H1 (cell line): ENCODE results near the gene POLR3E. TPM values are rescaled to one million over a fixed set of nuclear protein-coding genes. Genes with fewer than 3 reads are reported as not detected.

Experiments
- CTCF ChIA-PET: fragments of 300-600 bp; sonication (Branson Sonifier 250); formaldehyde crosslinking; loops from one replicate; lab custom pipeline; 2021; ENCODE audit not compliant: partially characterized antibody; lab: Charles Lee
- POLR2A ChIA-PET: fragments of 300-600 bp; sonication (Branson Sonifier 250); formaldehyde crosslinking; loops from one replicate; lab custom pipeline; 2021; ENCODE audit warnings: inconsistent platforms; ENCODE audit not compliant: partially characterized antibody; lab: Charles Lee
- DNase-seq, 2 experiments: peaks; one replicate each; pipeline versions ENCODE4 v3.0.0 to v3.0.0-alpha.2; 2010 to 2022; ENCODE audit warnings: low spot score in 2 of 2, low read depth in 1 of 2, mixed read lengths in 1 of 2
- FAIRE-seq: peaks from 2 replicates; lab custom pipeline; 2011; peaks lifted over from hg19 to GRCh38; lab: Jason Lieb, UNC
- H2AFZ ChIP-seq: 2 replicates; pipeline ENCODE4 v1.8.1; 2012; ENCODE audit warnings: low read length, inconsistent platforms
- H2AK5ac ChIP-seq: 2 replicates; pipeline ENCODE4 v1.6.1; 2013; ENCODE audit warnings: low read depth, low read length
- H2BK120ac ChIP-seq: replicated peaks from 2 replicates; pipeline ENCODE3; 2013; ENCODE audit warnings: low read depth, low read length, inconsistent platforms
- H2BK12ac ChIP-seq: 2 replicates; pipeline ENCODE4 v1.6.1; 2013; ENCODE audit warnings: low read depth, low read length
- H2BK15ac ChIP-seq: 2 replicates; pipeline ENCODE4 v1.6.1; 2013; ENCODE audit warnings: low read length
- H2BK20ac ChIP-seq: 2 replicates; pipeline ENCODE4 v1.6.1; 2013; ENCODE audit warnings: low read length
- H2BK5ac ChIP-seq: 2 replicates; pipeline ENCODE4 v1.6.1; 2013; ENCODE audit warnings: low read depth, low read length
- H3K14ac ChIP-seq: 2 replicates; pipeline ENCODE4 v1.6.1; 2013; ENCODE audit warnings: inconsistent platforms; ENCODE audit not compliant: insufficient read length
- H3K18ac ChIP-seq: 2 replicates; pipeline ENCODE4 v1.6.1; 2013; ENCODE audit warnings: low read length; ENCODE audit errors: extremely low read depth
- H3K23ac ChIP-seq: 2 replicates; pipeline ENCODE4 v1.6.1; 2013; ENCODE audit warnings: inconsistent platforms; ENCODE audit not compliant: insufficient read length
- H3K23me2 ChIP-seq: 2 replicates; pipeline ENCODE4 v1.6.1; 2013; ENCODE audit warnings: low read depth, low read length
- H3K27ac ChIP-seq: 2 replicates; pipeline ENCODE4 v1.6.1; 2011; ENCODE audit warnings: low read depth, low read length, inconsistent platforms
- H3K27me3 ChIP-seq, 4 experiments: replicated peaks in 1 of 4; 1 replicate in 1 of 4; 2 replicates in 3 of 4; pipeline versions ENCODE4 v1.6.1 to v1.8.1; 2011 to 2013; ENCODE audit warnings: low read length in 3 of 4, mild to moderate bottlenecking in 3 of 4, inconsistent platforms in 2 of 4, mixed read lengths in 2 of 4, moderate library complexity in 1 of 4; ENCODE audit not compliant: control insufficient read depth in 3 of 4, insufficient read depth in 3 of 4; ENCODE audit errors: extremely low read depth in 1 of 4
- H3K36me3 ChIP-seq, 4 experiments: 2 replicates each; pipeline versions ENCODE4 v1.6.1 to v1.8.1; 2011 to 2013; ENCODE audit warnings: mild to moderate bottlenecking in 4 of 4, low read length in 3 of 4, moderate library complexity in 2 of 4, control low read depth in 1 of 4, inconsistent platforms in 1 of 4; ENCODE audit not compliant: insufficient read depth in 4 of 4, control insufficient read depth in 2 of 4
- H3K4ac ChIP-seq: replicated peaks from 2 replicates; pipeline ENCODE3; 2013; ENCODE audit warnings: low read length, low read depth, mixed read lengths, inconsistent platforms; ENCODE audit not compliant: insufficient read length
- H3K4me1 ChIP-seq, 4 experiments: replicated peaks in 1 of 4; 1 replicate in 1 of 4; 2 replicates in 3 of 4; pipeline versions ENCODE4 v1.6.1 to v1.8.1; 2011 to 2013; ENCODE audit warnings: low read length in 3 of 4, inconsistent platforms in 2 of 4, mixed read lengths in 1 of 4; ENCODE audit not compliant: insufficient read depth in 4 of 4, control insufficient read depth in 3 of 4
- H3K4me2 ChIP-seq, 2 experiments: 2 replicates each; pipeline versions ENCODE4 v1.6.1 to v1.8.1; 2011 to 2013; ENCODE audit warnings: low read depth in 2 of 2, low read length in 2 of 2, control low read depth in 1 of 2, inconsistent platforms in 1 of 2, mild to moderate bottlenecking in 1 of 2; ENCODE audit not compliant: insufficient read depth in 1 of 2
- H3K4me3 ChIP-seq, 4 experiments: fragments of 200-600, 300-600 bp in 1 of 4; sonication (generic), shearing (Covaris generic), sonication (Bioruptor Twin) in 1 of 4; 2 replicates each; pipeline versions ENCODE4 v1.5.1 to v1.8.1; 2011 to 2016; ENCODE audit warnings: low read length in 4 of 4, low read depth in 3 of 4, control low read depth in 2 of 4, inconsistent platforms in 2 of 4, mild to moderate bottlenecking in 2 of 4, mixed read lengths in 1 of 4, moderate library complexity in 1 of 4; ENCODE audit not compliant: insufficient read depth in 2 of 4; ENCODE audit errors: extremely low read depth in 1 of 4
- H3K56ac ChIP-seq: replicated peaks from 2 replicates; pipeline ENCODE3; 2013; ENCODE audit warnings: low read depth, mild to moderate bottlenecking, mixed read lengths, low read length, inconsistent platforms; ENCODE audit not compliant: insufficient read length
- H3K79me1 ChIP-seq: 2 replicates; pipeline ENCODE4 v1.6.1; 2013; ENCODE audit warnings: low read depth, low read length, control low read depth
- H3K79me2 ChIP-seq, 2 experiments: 2 replicates each; pipeline versions ENCODE4 v1.6.1 to v1.8.1; 2012 to 2013; ENCODE audit warnings: low read length in 2 of 2, mild to moderate bottlenecking in 2 of 2, inconsistent platforms in 1 of 2; ENCODE audit not compliant: insufficient read depth in 2 of 2, control insufficient read depth in 1 of 2
- H3K9ac ChIP-seq, 4 experiments: replicated peaks in 1 of 4; 1 replicate in 1 of 4; 2 replicates in 3 of 4; pipeline versions ENCODE4 v1.6.1 to v1.8.1; 2011 to 2013; ENCODE audit warnings: low read depth in 3 of 4, low read length in 3 of 4, control low read depth in 2 of 4, mild to moderate bottlenecking in 2 of 4, moderate library complexity in 2 of 4, inconsistent platforms in 1 of 4; ENCODE audit errors: extremely low read depth in 1 of 4
- H3K9me3 ChIP-seq, 2 experiments: 2 replicates each; pipeline versions ENCODE4 v1.6.1 to v1.8.1; 2012 to 2013; ENCODE audit warnings: mild to moderate bottlenecking in 2 of 2, moderate library complexity in 2 of 2, control low read depth in 1 of 2, inconsistent platforms in 1 of 2, low read depth in 1 of 2, low read length in 1 of 2, mixed read lengths in 1 of 2; ENCODE audit not compliant: insufficient read depth in 2 of 2
- H4K20me1 ChIP-seq, 2 experiments: replicated peaks in 1 of 2; 2 replicates each; pipeline versions ENCODE3 to v1.8.1; 2011 to 2013; ENCODE audit warnings: inconsistent platforms in 2 of 2, low read length in 2 of 2, mild to moderate bottlenecking in 1 of 2; ENCODE audit not compliant: insufficient read depth in 2 of 2, control insufficient read depth in 1 of 2
- H4K5ac ChIP-seq: 2 replicates; pipeline ENCODE4 v1.6.1; 2013; ENCODE audit warnings: low read length, low read depth, mixed read lengths, inconsistent platforms; ENCODE audit not compliant: insufficient read length
- H4K8ac ChIP-seq: 2 replicates; pipeline ENCODE4 v1.8.0; 2013; ENCODE audit warnings: mild to moderate bottlenecking, moderate library complexity, low read length, inconsistent platforms; ENCODE audit not compliant: insufficient read depth; ENCODE audit errors: extremely low read depth
- H4K91ac ChIP-seq: replicated peaks from 2 replicates; pipeline ENCODE3; 2013; ENCODE audit warnings: low read length, mixed read lengths, inconsistent platforms; ENCODE audit not compliant: insufficient read length
- BACH1 ChIP-seq: IDR thresholded peaks from 2 replicates; pipeline ENCODE4 v1.6.1; 2012; ENCODE audit warnings: low read length, improper control_type of control experiment
- CBX5 ChIP-seq: fragments of 300-800, 300-1000 bp; sonication (generic); IDR thresholded peaks from 2 replicates; pipeline ENCODE4 v1.7.1; 2016; ENCODE audit warnings: antibody characterized with exemption, low read length, low read depth
- CHD1 ChIP-seq: IDR thresholded peaks from 2 replicates; pipeline ENCODE4 v1.6.1; 2012; ENCODE audit warnings: low read depth, low read length, improper control_type of control experiment
- CREB1 ChIP-seq: IDR thresholded peaks from 2 replicates; pipeline ENCODE4 v1.6.1; 2012; ENCODE audit warnings: inconsistent platforms
- CTCF ChIP-seq, 3 experiments: IDR thresholded peaks; 1 replicate in 2 of 3; 2 replicates in 1 of 3; pipeline versions ENCODE4 v1.5.1 to v1.6.1; 2011; ENCODE audit warnings: low read length in 3 of 3, mild to moderate bottlenecking in 3 of 3, inconsistent platforms in 2 of 3, low read depth in 1 of 3, moderate library complexity in 1 of 3; ENCODE audit not compliant: insufficient read depth in 1 of 3; ENCODE audit errors: control extremely low read depth in 1 of 3
- EP300 ChIP-seq, 2 experiments: IDR thresholded peaks; 1 replicate in 1 of 2; 2 replicates in 1 of 2; pipeline ENCODE4 v1.6.1; 2011 to 2012; ENCODE audit warnings: low read depth in 2 of 2, low read length in 2 of 2, mild to moderate bottlenecking in 2 of 2, borderline replicate concordance in 1 of 2, inconsistent platforms in 1 of 2, moderate library complexity in 1 of 2
- EZH2 ChIP-seq: fragments of 200-600 bp; sonication (generic); IDR thresholded peaks from 2 replicates; pipeline ENCODE4 v1.7.1; 2012; ENCODE audit warnings: low read depth, mild to moderate bottlenecking, moderate library complexity, low read length, inconsistent platforms; ENCODE audit not compliant: severe bottlenecking
- FOSL1 ChIP-seq: IDR thresholded peaks from 2 replicates; pipeline ENCODE4 v1.6.1; 2011; ENCODE audit warnings: mild to moderate bottlenecking, low read depth, low read length, moderate library complexity; ENCODE audit not compliant: insufficient read depth
- KDM4A ChIP-seq: IDR thresholded peaks from one replicate; pipeline ENCODE4 v1.7.1; 2012; ENCODE audit warnings: low read depth, mild to moderate bottlenecking, moderate library complexity, low read length, inconsistent platforms; ENCODE audit not compliant: severe bottlenecking
- POLR2A ChIP-seq, 2 experiments: IDR thresholded peaks; 1 replicate in 1 of 2; 2 replicates in 1 of 2; pipeline ENCODE4 v1.6.1; 2011; ENCODE audit warnings: low read depth in 2 of 2, low read length in 2 of 2, mild to moderate bottlenecking in 2 of 2; ENCODE audit errors: control extremely low read depth in 1 of 2
- TBP ChIP-seq: IDR thresholded peaks from 2 replicates; pipeline ENCODE4 v1.6.1; 2011; ENCODE audit warnings: low read depth, low read length, improper control_type of control experiment
- WGBS, 2 experiments: shearing (Covaris generic) in 1 of 2; methylation state at CpG; one replicate each; pipeline versions ENCODE4 v1.1.6 to v1.1.7; 2013 to 2015; ENCODE audit warnings: low lambda C conversion rate in 2 of 2, mixed read lengths in 2 of 2, inconsistent platforms in 1 of 2, low coverage in 1 of 2, missing lambda C conversion rate in 1 of 2; ENCODE audit not compliant: insufficient replicate concordance in 2 of 2, insufficient coverage in 1 of 2, insufficient read length in 1 of 2; ENCODE audit errors: extremely low coverage in 1 of 2, missing lambda C conversion rate in 1 of 2; 5-methylcytosine and 5-hydroxymethylcytosine counted together
- polyA plus RNA-seq, 7 experiments: library from polyadenylated mRNA; depleted of rRNA in 3 of 7; stranded (reverse) in 5 of 7; unstranded in 2 of 7; fragments of >200 nt in 5 of 7; fragments of 200-250 nt in 2 of 7; gene quantifications; 1 replicate in 5 of 7; 2 replicates in 1 of 7; 4 replicates in 1 of 7; pipeline versions ENCODE4 v1.2.1 to v1.2.3, GENCODE V29; 2011 to 2013; ENCODE audit warnings: missing spikeins in 2 of 7, mixed read lengths in 2 of 7
- total RNA-seq: library from RNA; stranded (reverse); fragmentation: NEBNext Ultra II Directional; extraction: Animal tissue kit (Norgen Biotek cat#: 25700); gene quantifications from 2 replicates; pipeline ENCODE4 v1.2.1, GENCODE V29; 2021

The POLR3E gene
- total and polyA plus RNA-seq, 2 of the 8 experiments (the other 6 are each of a cell fraction or from before 2014, with no cell fraction given) = 96.5 to 125 TPM

- Histone ChIP-seq H3K4me3 (no peak overlapping the region), H4K8ac (no peak overlapping the region), H4K91ac (no peak overlapping the region), H3K23me2 (no peaks in the 10 kb centered on the region), H3K4me1 (peaks cover 0 to 3% (median under 1%) of the 10 kb centered on the region in 4 experiments; a peak in 2 of 7 replicates), H2BK5ac (no peak overlapping the region), H3K56ac (no peak overlapping the region), H2BK15ac (no peak overlapping the region), H3K79me2 (peaks cover 0 to 8% of the 10 kb centered on the region in 2 experiments; a peak in 1 of 4 replicates), H3K23ac (no peak overlapping the region), H2BK120ac (no peak overlapping the region), H3K14ac (no peak overlapping the region), H3K36me3 (peaks cover 13 to 44% (median 35%) of the 10 kb centered on the region in 4 experiments; a peak in 6 of 8 replicates), H3K4me2 (no peak overlapping the region), H3K9ac (no peak overlapping the region), H3K27ac (no peak overlapping the region), H3K18ac (no peak overlapping the region), H3K9me3 (no peaks in the 10 kb centered on the region), H2BK20ac (no peak overlapping the region), H4K5ac (no peak overlapping the region), H4K20me1 (peaks cover 0 to 8% of the 10 kb centered on the region in 2 experiments), H3K79me1 (peaks cover 4% of the 10 kb centered on the region; the same call in 1 of the 2 replicates), H2AFZ (no peak overlapping the region), H3K27me3 (no peaks in the 10 kb centered on the region), H2AK5ac (no peak overlapping the region), H3K4ac (no peak overlapping the region), H2BK12ac (no peak overlapping the region)
- 96% methylated on average over 15 of the region's 17 CpGs; no CpG with 5 or more reads in 1 of the 2 experiments for WGBS, 2 experiments
- DNase-seq = no peak
- ChIA-PET CTCF (interaction anchor here (1.1 to 1.2 kb wide), 2 partner anchors 9 to 129 kb away, joined by 4 to 5 read pairs; no protein-coding TSS in a partner anchor), POLR2A (interaction anchor here (0.6 to 1.1 kb wide), 2 partner anchors 17 to 28 kb away, joined by 3 to 4 read pairs; no protein-coding TSS in a partner anchor)
- FAIRE-seq = no peak
- TF ChIP-seq CHD1 (no peak), KDM4A (no peak), TBP (no peak), EP300 (IDR thresholded peaks at IDR 0.05; ENCODE audit: borderline replicate concordance in 1 of 2, low read depth in 2 of 2, low read length in 2 of 2) (no peak), BACH1 (no peak), EZH2 (no peak), POLR2A (IDR thresholded peaks at IDR 0.05; ENCODE audit: control extremely low read depth in 1 of 2, low read depth in 2 of 2, low read length in 2 of 2) (no peak), CREB1 (no peak), CTCF (IDR thresholded peaks at IDR 0.05; ENCODE audit: control extremely low read depth in 1 of 3, insufficient read depth in 1 of 3, low read depth in 1 of 3, low read length in 3 of 3) (no peak), FOSL1 (no peak), CBX5 (no peak)
Measured at GRCh38 chr16:22317001-22317530, 19.9 kb downstream of the POLR3E start.
